Astrocyte of the spinal cord (primary cell): ENCODE measurements around the gene IL23A.

ENCODE experiments used
- DNase-seq: peaks from one replicate; pipeline ENCODE4 v3.0.0; 2011; ENCODE audit warnings: low read depth, low spot score
- H3K4me3 ChIP-seq: 2 replicates; pipeline ENCODE4 v1.5.1; 2011; ENCODE audit warnings: low read depth, mild to moderate bottlenecking, low read length, moderate library complexity
- in situ Hi-C: cut with HindIII; loops from 2 replicates; pipeline ENCODE4 v1.10.0; 2017; ENCODE audit warnings: low sequenced_read_pairs
- TF ChIP-seq, protein P1 (sequence below): IDR thresholded peaks from 2 replicates; pipeline ENCODE4 v1.5.1; 2012; ENCODE audit warnings: low read depth, mild to moderate bottlenecking, low read length, inconsistent platforms

Gene IL23A

DNA sequence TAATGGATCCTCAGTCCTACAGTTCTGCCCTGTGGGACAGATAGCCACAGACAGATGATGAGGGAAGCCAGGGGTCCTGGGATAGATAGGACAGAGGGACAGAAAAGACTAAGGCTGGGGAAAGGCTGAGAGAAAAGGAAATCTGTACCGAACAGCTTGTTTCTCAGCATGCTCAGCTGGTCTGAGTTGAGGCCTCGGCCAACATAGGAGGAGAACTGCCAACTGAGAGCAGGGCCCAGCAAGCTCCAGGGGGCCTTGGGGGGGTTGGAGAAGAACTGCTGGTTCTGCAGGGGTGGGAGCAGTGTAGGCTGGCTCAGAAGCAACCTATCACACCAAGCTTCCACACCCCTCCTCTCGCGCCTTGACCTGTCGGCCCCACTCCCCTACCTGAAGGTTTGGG lies 10.1 kb downstream of the IL23A start:
- no peak for DNase-seq
- TF ChIP-seq, protein P1, sequence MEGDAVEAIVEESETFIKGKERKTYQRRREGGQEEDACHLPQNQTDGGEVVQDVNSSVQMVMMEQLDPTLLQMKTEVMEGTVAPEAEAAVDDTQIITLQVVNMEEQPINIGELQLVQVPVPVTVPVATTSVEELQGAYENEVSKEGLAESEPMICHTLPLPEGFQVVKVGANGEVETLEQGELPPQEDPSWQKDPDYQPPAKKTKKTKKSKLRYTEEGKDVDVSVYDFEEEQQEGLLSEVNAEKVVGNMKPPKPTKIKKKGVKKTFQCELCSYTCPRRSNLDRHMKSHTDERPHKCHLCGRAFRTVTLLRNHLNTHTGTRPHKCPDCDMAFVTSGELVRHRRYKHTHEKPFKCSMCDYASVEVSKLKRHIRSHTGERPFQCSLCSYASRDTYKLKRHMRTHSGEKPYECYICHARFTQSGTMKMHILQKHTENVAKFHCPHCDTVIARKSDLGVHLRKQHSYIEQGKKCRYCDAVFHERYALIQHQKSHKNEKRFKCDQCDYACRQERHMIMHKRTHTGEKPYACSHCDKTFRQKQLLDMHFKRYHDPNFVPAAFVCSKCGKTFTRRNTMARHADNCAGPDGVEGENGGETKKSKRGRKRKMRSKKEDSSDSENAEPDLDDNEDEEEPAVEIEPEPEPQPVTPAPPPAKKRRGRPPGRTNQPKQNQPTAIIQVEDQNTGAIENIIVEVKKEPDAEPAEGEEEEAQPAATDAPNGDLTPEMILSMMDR = no peak
- in situ Hi-C loops = no loop called here
- no peak overlapping the region for H3K4me3 ChIP-seq

DNA sequence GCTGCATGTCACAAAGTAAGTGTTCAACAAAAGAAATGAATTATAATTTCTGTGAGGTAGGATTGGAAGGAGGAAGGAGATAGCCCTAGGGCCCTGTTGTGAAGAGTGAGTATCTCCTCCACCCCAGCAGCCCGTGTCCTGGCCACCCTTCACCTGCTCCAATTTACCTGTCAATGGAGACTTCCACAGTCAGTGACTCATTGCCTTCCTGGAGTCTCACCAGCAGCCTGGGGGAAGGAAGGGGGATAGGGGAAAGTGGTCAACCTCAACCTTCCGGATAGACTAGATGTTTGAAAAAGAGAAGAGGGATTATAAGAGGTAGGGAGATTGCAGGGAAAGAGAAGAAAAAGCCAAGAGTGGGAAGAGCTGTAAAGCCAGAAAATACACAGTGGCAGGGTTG lies 12.0 kb downstream of the IL23A start:
- no peak for DNase-seq
- no peak overlapping the region for H3K4me3 ChIP-seq
- TF ChIP-seq, protein P1 = no peak
- in situ Hi-C loops = no loop called here

DNA sequence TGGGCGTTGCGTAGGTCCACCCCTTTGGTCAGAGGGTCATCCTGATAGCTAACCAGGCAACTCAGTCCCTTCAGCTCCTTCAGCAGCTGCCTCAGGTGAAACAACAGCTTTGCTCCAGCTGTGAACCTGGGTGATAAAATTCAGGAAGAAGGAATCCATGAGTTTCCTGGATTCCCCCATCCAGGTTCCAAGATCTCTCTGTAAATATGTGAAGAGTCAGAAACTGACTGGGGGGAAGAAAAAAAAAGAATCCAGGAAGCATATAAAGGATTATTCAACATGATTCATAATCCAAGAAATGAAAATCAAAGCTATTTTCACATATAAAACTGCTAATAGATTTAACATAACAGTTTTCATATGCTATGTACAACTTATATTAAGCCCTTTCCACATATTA lies 12.6 kb downstream of the IL23A start:
- TF ChIP-seq, protein P1 = no peak
- H3K4me3 ChIP-seq = no peak overlapping the region
- DNase-seq = no peak
- in situ Hi-C loops = no loop called here

DNA sequence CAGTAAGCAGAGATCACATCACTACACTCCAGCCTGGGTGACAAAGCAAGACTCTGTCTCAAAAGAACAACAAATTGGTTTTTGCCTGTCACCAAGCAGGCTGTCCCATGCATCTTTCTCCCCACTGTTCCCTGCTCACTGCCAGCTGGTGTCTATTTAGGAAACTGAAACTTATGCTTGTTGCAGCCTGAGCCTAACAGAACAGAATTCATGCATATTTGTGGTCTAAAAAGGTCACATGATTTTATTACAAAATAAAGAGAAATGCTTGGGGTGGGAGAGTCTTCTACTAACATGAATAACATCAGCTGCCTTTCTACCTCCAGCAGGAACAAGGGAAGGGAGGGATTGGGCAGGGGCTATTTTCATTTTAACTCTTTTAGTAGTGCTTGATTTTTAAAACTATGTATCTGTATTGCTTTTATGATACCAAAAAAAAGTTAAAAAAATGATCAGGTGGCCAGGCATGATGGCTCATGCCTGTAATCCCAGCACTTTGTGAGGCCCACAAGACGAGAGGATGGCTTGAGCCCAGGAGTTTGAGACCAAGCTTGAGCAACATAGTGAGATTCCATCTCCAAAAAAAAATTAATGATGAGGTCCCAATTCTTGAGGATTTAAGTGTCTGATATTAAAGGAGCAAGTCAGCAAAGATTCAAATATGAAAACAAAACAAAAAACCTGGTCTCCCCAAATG lies 20.3 kb downstream of the IL23A start:
- peak overlapping the region; percentile 98 for H3K4me3 ChIP-seq
- TF ChIP-seq, protein P1 = no peak
- peak; percentile 83 for DNase-seq
- in situ Hi-C loops = no loop called here

DNA sequence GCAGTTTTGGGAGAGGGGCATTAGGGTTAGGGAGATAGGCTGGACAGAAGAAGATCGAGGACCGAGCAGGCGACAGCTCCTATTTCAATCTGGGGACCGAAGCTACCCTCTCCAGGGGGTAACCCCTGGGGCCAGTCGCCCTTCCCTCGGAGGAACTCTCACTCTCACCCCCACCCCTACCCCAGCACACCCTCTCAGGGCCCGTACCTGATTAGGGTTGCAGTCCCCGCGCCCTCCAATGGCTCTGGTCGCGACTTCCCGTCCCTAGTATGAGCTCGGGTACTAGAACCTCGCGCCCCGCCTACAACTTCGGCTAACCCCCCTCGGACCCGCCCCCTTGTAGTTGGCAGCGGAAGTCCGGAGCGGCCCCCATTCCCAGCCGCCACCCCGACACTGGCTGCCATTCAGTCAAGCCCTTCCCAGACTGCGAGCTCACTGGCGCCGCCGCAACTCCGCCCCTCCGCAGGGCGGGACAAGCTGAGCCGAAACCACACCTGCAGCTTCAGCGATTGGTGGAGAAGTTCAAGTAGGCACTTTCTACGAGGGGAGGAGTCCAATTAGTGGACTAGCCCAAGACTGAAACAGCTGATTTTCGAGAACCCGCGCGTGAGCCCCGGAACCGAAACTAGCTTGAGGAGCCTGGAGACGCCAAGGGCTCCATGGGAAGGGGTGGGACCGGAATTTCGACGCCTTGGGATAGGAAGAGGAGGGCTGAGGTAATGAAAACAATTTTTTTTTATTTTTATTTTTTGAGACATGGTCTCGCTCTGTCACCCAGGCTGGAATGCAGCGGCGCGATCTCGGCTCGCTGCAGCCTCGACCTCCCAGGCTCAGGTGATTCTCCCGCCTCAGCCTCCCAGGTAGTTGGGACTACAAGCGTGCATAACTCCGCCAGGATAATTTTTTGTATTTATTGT lies 21.4 kb downstream of the IL23A start, which contains the start of gene STAT2:
TSS of gene STAT2 (minus strand) at position 257 of the 917 bp plus-strand sequence. CDS start 3,536 bp downstream, outside the sequence.
- in situ Hi-C loops = no loop called here
- TF ChIP-seq, protein P1 = no peak
- peak within 1 kb of the TSS; percentile 98 for H3K4me3 ChIP-seq
- peak; percentile 100 for DNase-seq

DNA sequence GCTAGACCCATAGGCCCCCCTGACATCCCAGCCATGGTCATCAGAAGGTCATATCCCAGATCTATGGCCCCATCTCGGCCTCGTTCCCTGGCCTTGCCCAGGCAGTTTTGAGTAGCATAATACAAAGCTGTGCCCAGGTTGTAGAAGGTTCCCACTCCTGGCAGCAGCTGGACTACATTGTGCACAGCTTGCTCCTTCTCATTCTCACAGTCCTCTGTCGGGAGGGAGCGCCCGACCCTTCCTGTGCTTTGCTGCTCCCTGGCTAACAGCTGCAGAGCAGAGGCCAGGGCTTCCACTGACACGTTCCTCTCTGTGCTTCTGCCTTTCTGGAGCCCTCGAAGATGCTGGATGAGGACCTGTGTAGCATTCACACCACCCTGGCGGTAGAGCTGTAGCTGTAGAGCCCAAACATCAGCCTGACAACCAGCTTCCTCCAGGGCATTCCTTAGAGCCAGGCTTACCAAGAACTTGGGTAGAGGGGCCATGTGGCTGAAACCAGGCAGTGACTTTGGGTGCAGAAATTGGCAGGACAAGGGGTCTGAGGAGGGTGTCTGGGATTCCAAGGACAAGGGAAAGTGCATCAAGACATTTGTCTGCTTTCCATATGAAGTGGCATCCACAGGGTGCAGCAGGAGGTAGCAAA lies 22.9 kb downstream of the IL23A start:
- in situ Hi-C loops = no loop called here
- TF ChIP-seq, protein P1 = no peak
- DNase-seq = no peak
- no peak overlapping the region for H3K4me3 ChIP-seq
